HFF-Myc (cell line): ENCODE measurements around the gene NIPAL1.

Experiments
- DNase-seq: peaks from one replicate; pipeline ENCODE4 v3.0.0-alpha.2; 2011; ENCODE audit warnings: low read depth; ENCODE audit errors: extremely low read depth
- H3K4me3 ChIP-seq: replicated peaks from 2 replicates; pipeline ENCODE4 v1.5.1; 2011; ENCODE audit warnings: low read depth, mild to moderate bottlenecking, control low read depth, low read length
- CTCF ChIP-seq: IDR thresholded peaks from 2 replicates; pipeline ENCODE4 v1.5.1; 2012; ENCODE audit warnings: mild to moderate bottlenecking, low read depth, low read length, control low read depth; ENCODE audit errors: missing control alignments

Gene NIPAL1

GRCh38 chr4:48012824-48013223 lies 3.7 kb upstream of the NIPAL1 start:
- no peak for DNase-seq
- H3K4me3 ChIP-seq: no peak overlapping the region
- no peak for TF ChIP-seq CTCF

- DNase-seq: no peak
- TF ChIP-seq CTCF: no peak
- H3K4me3 ChIP-seq: no peak overlapping the region
These were observed 1.4 kb upstream of the NIPAL1 start for GRCh38 chr4:48015216-48015615.

GRCh38 chr4:48015678-48016077 lies 894 bp upstream of the NIPAL1 start:
- DNase-seq: no peak
- no peak for TF ChIP-seq CTCF
- peak overlapping the region; percentile 63 for H3K4me3 ChIP-seq

- TF ChIP-seq CTCF: no peak
- H3K4me3 ChIP-seq: peak overlapping the region; percentile 63
- no peak for DNase-seq
These were observed 568 bp downstream of the NIPAL1 start for GRCh38 chr4:48017108-48017571.

- no peak for TF ChIP-seq CTCF
- no peak for DNase-seq
- no peak overlapping the region for H3K4me3 ChIP-seq
These were observed 1.5 kb downstream of the NIPAL1 start for GRCh38 chr4:48018112-48018511.

GRCh38 chr4:48021100-48021499 lies 4.5 kb downstream of the NIPAL1 start:
- no peak for TF ChIP-seq CTCF
- no peak for DNase-seq
- no peak overlapping the region for H3K4me3 ChIP-seq

- no peak overlapping the region for H3K4me3 ChIP-seq
- DNase-seq: no peak
- TF ChIP-seq CTCF: no peak
These were observed 5.7 kb downstream of the NIPAL1 start for GRCh38 chr4:48022192-48022799.
